GM12801 (cell line): ENCODE measurements around the gene NMD3.

ENCODE experiments used
- CTCF ChIP-seq: IDR thresholded peaks from one replicate; pipeline ENCODE4 v1.5.1; 2011; ENCODE audit warnings: control low read depth; ENCODE audit not compliant: insufficient read length; ENCODE audit errors: extremely low read depth

Gene NMD3

GRCh38 chr3:161220850-161221753 lies at the start of gene NMD3:
Gene NMD3 (plus strand): TSS chr3:161221311. CDS start chr3:161222014, 703 bp downstream.
- no peak for TF ChIP-seq CTCF

DNA sequence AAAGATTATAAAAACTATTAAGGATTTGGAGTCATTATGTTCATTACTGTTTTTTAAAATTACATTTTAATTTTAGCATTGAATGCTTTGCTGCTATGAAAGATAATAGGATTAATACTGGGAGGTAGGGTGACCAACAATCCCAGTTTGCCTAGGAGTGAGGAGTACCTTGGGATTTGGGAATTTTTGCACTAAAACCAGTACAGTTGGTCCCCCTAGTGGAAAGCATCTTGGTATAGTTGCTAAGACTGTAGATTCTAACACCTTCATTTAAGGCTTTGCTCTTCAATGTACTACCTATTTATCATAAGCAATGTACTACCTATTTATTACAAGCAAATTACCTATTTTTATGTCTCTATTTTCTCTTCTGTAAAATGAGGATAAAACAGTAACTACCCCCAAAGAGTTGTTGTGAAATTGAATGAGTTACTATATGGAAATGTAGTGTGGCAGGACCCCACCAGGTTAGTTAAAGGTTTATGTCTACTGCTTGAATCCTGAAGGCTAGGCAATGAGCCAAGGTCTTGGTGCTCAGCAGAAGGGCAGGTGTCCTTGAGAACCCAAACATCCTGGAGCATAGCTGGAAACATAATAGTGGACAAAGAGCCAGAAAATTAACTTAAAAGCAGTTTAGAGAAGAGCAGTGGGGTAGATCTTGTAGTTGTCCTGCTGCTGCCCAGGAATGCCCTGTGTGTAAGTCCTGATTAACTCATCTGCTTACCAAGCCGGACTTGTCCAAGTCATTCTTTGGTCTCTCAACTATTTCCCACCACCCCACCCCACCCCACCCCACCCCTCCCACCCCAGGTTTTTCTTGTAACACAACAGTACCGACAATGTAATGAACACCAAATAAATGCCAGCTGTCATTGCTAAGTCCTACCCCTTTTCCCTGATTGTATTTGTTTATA lies 49.2 kb upstream of the NMD3 start:
- no peak for TF ChIP-seq CTCF

DNA sequence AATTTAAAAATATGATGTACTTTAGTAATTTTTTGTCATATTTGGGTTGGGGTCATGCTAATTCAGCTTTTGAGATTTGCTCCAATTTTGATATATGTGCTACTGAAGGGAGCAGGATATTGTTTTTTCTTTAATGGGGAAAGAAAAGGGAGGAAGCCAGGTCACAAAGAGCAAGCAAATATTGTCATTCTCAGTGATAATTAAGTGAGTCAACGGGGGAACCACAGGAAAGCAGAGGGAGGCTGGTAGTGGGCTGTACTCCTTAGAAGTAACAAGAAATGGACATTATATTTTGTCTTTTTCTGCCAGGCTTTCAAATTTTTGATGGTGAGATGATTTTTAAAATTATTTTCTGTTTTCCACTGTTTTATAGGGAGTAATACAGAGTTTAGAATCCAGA lies 45.6 kb upstream of the NMD3 start:
- TF ChIP-seq CTCF, result no peak

DNA sequence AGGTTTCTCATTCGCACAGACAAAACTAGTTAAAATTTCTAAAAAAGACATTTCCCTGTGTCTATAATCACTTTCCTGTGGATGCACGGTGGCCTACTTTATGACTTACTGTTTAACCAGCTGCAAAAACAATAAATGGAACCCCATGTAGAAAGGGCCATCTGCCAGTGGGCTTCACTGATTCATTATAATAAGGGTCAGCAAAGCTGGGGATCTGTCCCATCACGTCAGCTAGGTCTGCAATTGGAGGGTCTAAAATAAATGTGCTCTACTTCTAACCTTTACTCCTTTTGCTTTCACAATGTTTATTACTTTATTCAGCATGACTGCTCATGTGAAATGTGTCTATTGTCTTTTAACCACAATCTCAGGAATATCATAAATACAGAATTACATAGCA lies 43.1 kb upstream of the NMD3 start:
- no peak for TF ChIP-seq CTCF

DNA sequence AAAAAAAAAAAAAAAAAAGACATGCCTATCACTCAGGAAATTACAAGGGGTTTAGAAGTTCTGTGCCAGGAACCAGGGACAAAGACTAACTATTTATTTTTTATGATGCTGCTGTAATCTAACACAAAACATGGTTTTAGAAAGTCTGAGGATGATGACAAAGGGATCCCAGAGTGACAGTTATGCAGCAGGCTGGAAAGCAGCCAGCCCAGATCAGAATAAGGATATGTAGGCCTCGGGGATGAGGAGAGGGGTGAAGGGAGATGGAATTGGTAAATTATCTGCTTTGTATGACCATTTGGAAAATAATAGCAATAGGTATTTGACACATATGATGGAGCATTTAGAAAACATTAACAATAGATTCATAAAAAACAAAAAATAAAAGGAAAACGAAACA lies 34.1 kb upstream of the NMD3 start:
- no peak for TF ChIP-seq CTCF

DNA sequence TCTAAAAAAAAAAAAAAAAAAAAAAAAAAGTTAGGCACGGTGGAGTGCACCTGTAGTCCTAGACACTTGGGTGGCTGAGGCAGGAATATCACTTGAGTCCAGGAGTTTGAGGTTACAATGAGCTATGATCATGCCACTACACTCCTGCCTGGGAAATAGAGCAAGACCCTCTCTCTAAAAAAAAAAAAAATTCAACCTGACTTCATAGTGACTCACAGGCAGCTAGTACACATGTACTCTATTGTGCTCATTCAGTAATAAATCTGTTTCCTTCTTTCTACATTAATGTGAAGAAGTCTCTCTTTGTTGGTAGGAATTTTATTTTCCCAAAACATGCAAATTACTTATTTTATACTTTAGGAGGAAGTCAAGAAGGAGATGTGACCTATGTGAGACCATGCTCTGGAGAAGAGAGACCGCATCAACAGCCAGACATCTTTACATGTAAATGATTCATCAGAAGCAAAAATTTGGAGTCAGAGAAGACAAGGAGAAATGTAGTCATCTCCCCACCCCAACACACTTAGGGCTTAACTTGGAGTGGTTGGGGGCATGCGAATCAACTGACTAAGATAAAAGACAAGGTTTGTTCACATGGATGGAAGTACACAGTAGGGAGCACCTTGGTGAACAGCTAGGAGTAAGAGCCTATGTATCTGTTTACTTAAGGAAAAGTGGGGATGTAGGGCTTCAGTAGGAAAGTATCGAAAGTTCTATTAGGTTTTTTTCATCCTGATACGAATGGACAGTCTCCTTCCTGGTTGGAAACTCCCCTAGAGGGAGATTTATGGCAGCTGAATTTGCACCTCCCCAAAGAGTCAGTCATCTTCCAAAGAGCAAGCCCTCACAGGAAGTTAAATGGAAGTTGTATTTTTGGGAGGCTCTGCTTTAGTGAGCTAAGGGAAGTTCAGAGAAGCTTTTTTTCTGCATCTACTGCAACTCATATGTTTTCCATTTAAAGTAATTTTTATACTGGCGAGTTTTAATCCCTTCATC lies 23.0 kb upstream of the NMD3 start:
- no peak for TF ChIP-seq CTCF
